Smooth muscle cell of bladder (primary cell): ENCODE measurements around the gene RECK. TPM values are rescaled to one million over a fixed set of nuclear protein-coding genes. Genes with fewer than 3 reads are reported as not detected.

Experiments
- total RNA-seq: library from RNA; depleted of rRNA; stranded (reverse); fragments of >200 nt; gene quantifications from 2 replicates; pipeline ENCODE4 v1.2.3, GENCODE V29; 2014

The RECK gene, protein sequence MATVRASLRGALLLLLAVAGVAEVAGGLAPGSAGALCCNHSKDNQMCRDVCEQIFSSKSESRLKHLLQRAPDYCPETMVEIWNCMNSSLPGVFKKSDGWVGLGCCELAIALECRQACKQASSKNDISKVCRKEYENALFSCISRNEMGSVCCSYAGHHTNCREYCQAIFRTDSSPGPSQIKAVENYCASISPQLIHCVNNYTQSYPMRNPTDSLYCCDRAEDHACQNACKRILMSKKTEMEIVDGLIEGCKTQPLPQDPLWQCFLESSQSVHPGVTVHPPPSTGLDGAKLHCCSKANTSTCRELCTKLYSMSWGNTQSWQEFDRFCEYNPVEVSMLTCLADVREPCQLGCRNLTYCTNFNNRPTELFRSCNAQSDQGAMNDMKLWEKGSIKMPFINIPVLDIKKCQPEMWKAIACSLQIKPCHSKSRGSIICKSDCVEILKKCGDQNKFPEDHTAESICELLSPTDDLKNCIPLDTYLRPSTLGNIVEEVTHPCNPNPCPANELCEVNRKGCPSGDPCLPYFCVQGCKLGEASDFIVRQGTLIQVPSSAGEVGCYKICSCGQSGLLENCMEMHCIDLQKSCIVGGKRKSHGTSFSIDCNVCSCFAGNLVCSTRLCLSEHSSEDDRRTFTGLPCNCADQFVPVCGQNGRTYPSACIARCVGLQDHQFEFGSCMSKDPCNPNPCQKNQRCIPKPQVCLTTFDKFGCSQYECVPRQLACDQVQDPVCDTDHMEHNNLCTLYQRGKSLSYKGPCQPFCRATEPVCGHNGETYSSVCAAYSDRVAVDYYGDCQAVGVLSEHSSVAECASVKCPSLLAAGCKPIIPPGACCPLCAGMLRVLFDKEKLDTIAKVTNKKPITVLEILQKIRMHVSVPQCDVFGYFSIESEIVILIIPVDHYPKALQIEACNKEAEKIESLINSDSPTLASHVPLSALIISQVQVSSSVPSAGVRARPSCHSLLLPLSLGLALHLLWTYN
- 47.4 and 67.4 TPM in 2 replicates for total RNA-seq

GRCh38 chr9:36036780-36037548, at the start of gene RECK:
Gene RECK (plus strand): TSS chr9:36036913. CDS start chr9:36036999, 86 bp downstream.

DNA sequence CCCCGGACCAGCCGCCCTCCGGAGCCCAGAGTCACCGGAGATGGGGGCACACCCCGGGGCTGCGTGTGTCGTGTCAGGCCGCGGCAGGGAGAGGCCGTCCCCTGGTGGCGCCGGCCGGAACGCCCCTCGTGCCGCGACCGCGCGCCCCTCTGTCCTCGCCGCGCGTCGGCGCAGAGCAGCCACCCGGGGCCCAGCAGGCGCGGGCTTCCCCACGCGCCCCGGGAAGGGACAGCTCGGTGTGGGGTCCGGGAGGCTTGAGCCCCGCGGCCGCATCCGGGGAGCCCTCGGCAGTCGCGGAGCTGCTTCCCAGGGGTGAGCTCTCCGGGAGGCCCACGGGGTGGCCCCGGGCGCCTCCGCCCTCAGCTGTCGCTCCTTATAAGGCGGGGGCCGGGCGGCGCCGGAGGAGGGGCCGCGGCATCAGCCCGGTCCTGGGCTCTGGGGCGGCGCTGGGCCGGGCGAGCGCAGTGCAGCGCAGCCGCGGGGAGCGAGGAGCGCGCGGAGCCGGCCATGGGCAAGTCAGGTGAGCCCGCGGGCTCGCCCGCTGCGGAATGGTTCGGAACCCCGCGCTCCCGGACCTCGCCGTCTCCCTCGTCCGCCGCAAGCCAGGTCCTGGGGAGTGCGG, 99.7 kb downstream of the RECK start, which contains the start of gene GLIPR2:
Gene GLIPR2 (plus strand): TSS at position 462 of the 622 bp plus-strand sequence. CDS start 46 bp downstream, at position 508.

GRCh38 chr9:36169166-36169565, 132.5 kb downstream of the RECK start, which contains the start of gene CCIN:
Gene CCIN (plus strand): TSS chr9:36169388. CDS start chr9:36169503, 115 bp downstream.

Other genes with a start within 250 kb of the RECK start
- 15.5 and 22.6 TPM in 2 replicates for gene NPR2, start 245.3 kb upstream of the RECK start, total RNA-seq
- 0.71 and 1.2 TPM in 2 replicates for gene SPAG8, start 224.7 kb upstream of the RECK start, total RNA-seq
- gene HINT2, start 221.9 kb upstream of the RECK start, total RNA-seq = 22.2 and 30.4 TPM in 2 replicates
- gene FAM221B, start 208.2 kb upstream of the RECK start, total RNA-seq = not detected in 2 replicates
- gene TMEM8B, start 207.7 kb upstream of the RECK start, total RNA-seq = 1.6 and 2.3 TPM in 2 replicates
- not detected in 2 replicates for gene OR13J1, start 166.5 kb upstream of the RECK start, total RNA-seq
- 0.14 and 0.28 TPM in 2 replicates for gene HRCT1, start 130.7 kb upstream of the RECK start, total RNA-seq
- 0.18 TPM in 1 of 2 replicates, not detected in the other for gene SPAAR, start 127.4 kb upstream of the RECK start, total RNA-seq
- not detected in 2 replicates for gene OR2S2, start 78.8 kb upstream of the RECK start, total RNA-seq
- 43.8 and 47.2 TPM in 2 replicates for gene GLIPR2, start 99.8 kb downstream of the RECK start, total RNA-seq
- gene CCIN, start 132.5 kb downstream of the RECK start, total RNA-seq = 0.57 and 1.5 TPM in 2 replicates
- 281 and 295 TPM in 2 replicates for gene CLTA, start 154.0 kb downstream of the RECK start, total RNA-seq
- 21.3 and 22.6 TPM in 2 replicates for gene GNE, start 221.5 kb downstream of the RECK start, total RNA-seq